HEK293 (cell line): ENCODE measurements around the gene DNAJC2.

ENCODE experiments used
- FEZF1 ChIP-seq: fragments of 450-650 bp; formaldehyde crosslinking; IDR thresholded peaks from 2 replicates; pipeline ENCODE4 v1.5.1; 2016; ENCODE audit warnings: missing biosample characterization, missing genetic modification characterization
- GFI1B ChIP-seq: fragments of 450-650 bp; formaldehyde crosslinking; IDR thresholded peaks from 2 replicates; pipeline ENCODE4 v1.5.1; 2016; ENCODE audit warnings: missing biosample characterization, missing genetic modification characterization
- GLI4 ChIP-seq: fragments of 450-650 bp; formaldehyde crosslinking; IDR thresholded peaks from 2 replicates; pipeline ENCODE4 v1.5.1; 2016; ENCODE audit warnings: missing biosample characterization, missing genetic modification characterization
- GLIS2 ChIP-seq: fragments of 450-650 bp; formaldehyde crosslinking; IDR thresholded peaks from 2 replicates; pipeline ENCODE4 v1.5.1; 2016; ENCODE audit warnings: missing biosample characterization, missing genetic modification characterization
- PRDM6 ChIP-seq: fragments of 450-650 bp; formaldehyde crosslinking; IDR thresholded peaks from 2 replicates; pipeline ENCODE4 v1.5.1; 2017; ENCODE audit warnings: missing biosample characterization, missing genetic modification characterization
- REPIN1 ChIP-seq: fragments of 450-650 bp; formaldehyde crosslinking; IDR thresholded peaks from 2 replicates; pipeline ENCODE4 v1.5.1; 2017; ENCODE audit warnings: missing biosample characterization, missing genetic modification characterization, low read depth
- SP7 ChIP-seq: fragments of 450-650 bp; formaldehyde crosslinking; IDR thresholded peaks from 2 replicates; pipeline ENCODE4 v1.5.1; 2016; ENCODE audit warnings: missing biosample characterization, missing genetic modification characterization
- TCF7L2 ChIP-seq: IDR thresholded peaks from 2 replicates; pipeline ENCODE4 v1.6.1; 2011; ENCODE audit warnings: low read depth, mild to moderate bottlenecking, inconsistent platforms, low read length, moderate library complexity, borderline replicate concordance
- YY2 ChIP-seq: fragments of 450-650 bp; formaldehyde crosslinking; IDR thresholded peaks from 2 replicates; pipeline ENCODE4 v1.5.1; 2016; ENCODE audit warnings: missing biosample characterization, missing genetic modification characterization
- ZBTB44 ChIP-seq: fragments of 450-650 bp; IDR thresholded peaks from 2 replicates; pipeline ENCODE4 v1.5.1; 2018; ENCODE audit warnings: missing biosample characterization, mild to moderate bottlenecking, missing genetic modification characterization
- ZFHX2 ChIP-seq: fragments of 450-650 bp; formaldehyde crosslinking; conservative IDR thresholded peaks from 2 replicates; pipeline ENCODE4 v1.5.1; 2016; ENCODE audit warnings: missing biosample characterization, missing genetic modification characterization
- ZNF114 ChIP-seq: fragments of 450-650 bp; formaldehyde crosslinking; IDR thresholded peaks from 2 replicates; pipeline ENCODE4 v1.5.0; 2017; ENCODE audit warnings: missing biosample characterization, missing genetic modification characterization
- ZNF148 ChIP-seq: fragments of 450-650 bp; formaldehyde crosslinking; IDR thresholded peaks from 2 replicates; pipeline ENCODE4 v1.5.0; 2017; ENCODE audit warnings: missing biosample characterization, missing genetic modification characterization, borderline replicate concordance
- ZNF155 ChIP-seq: fragments of 450-650 bp; formaldehyde crosslinking; IDR thresholded peaks from 2 replicates; pipeline ENCODE4 v1.5.1; 2016; ENCODE audit warnings: missing biosample characterization, missing genetic modification characterization
- ZNF211 ChIP-seq: fragments of 450-650 bp; formaldehyde crosslinking; IDR thresholded peaks from 2 replicates; pipeline ENCODE4 v1.5.1; 2016; ENCODE audit warnings: low read depth, missing biosample characterization, missing genetic modification characterization
- ZNF23 ChIP-seq: fragments of 450-650 bp; formaldehyde crosslinking; IDR thresholded peaks from 2 replicates; pipeline ENCODE4 v1.5.1; 2016; ENCODE audit warnings: missing biosample characterization, missing genetic modification characterization, borderline replicate concordance
- ZNF24 ChIP-seq: fragments of 450-650 bp; formaldehyde crosslinking; IDR thresholded peaks from 2 replicates; pipeline ENCODE4 v1.5.1; 2016; ENCODE audit warnings: missing biosample characterization, missing genetic modification characterization
- ZNF266 ChIP-seq: fragments of 450-650 bp; formaldehyde crosslinking; IDR thresholded peaks from 2 replicates; pipeline ENCODE4 v1.5.1; 2016; ENCODE audit warnings: missing biosample characterization, missing genetic modification characterization, low read depth
- ZNF362 ChIP-seq: fragments of 450-650 bp; formaldehyde crosslinking; IDR thresholded peaks from 2 replicates; pipeline ENCODE4 v1.5.1; 2016; ENCODE audit warnings: missing biosample characterization, missing genetic modification characterization
- ZNF404 ChIP-seq: fragments of 450-650 bp; formaldehyde crosslinking; IDR thresholded peaks from 2 replicates; pipeline ENCODE4 v1.5.1; 2017; ENCODE audit warnings: missing biosample characterization, missing genetic modification characterization
- ZNF426 ChIP-seq: fragments of 450-650 bp; formaldehyde crosslinking; IDR thresholded peaks from 2 replicates; pipeline ENCODE4 v1.5.1; 2017; ENCODE audit warnings: missing biosample characterization, missing genetic modification characterization, mild to moderate bottlenecking, inconsistent platforms, moderate library complexity
- ZNF433 ChIP-seq: fragments of 450-650 bp; formaldehyde crosslinking; IDR thresholded peaks from 2 replicates; pipeline ENCODE4 v1.5.1; 2016; ENCODE audit warnings: missing biosample characterization, missing genetic modification characterization, low read depth
- ZNF501 ChIP-seq: fragments of 450-650 bp; formaldehyde crosslinking; IDR thresholded peaks from 2 replicates; pipeline ENCODE4 v1.5.1; 2016; ENCODE audit warnings: missing biosample characterization, missing genetic modification characterization
- ZNF514 ChIP-seq: fragments of 450-650 bp; formaldehyde crosslinking; IDR thresholded peaks from 2 replicates; pipeline ENCODE4 v1.5.1; 2016; ENCODE audit warnings: missing biosample characterization, missing genetic modification characterization
- ZNF530 ChIP-seq: fragments of 450-650 bp; formaldehyde crosslinking; IDR thresholded peaks from 2 replicates; pipeline ENCODE4 v1.5.1; 2016; ENCODE audit warnings: low read depth, missing biosample characterization, missing genetic modification characterization
- ZNF544 ChIP-seq: fragments of 450-650 bp; formaldehyde crosslinking; IDR thresholded peaks from 2 replicates; pipeline ENCODE4 v1.5.0; 2017; ENCODE audit warnings: missing biosample characterization, missing genetic modification characterization
- ZNF555 ChIP-seq: fragments of 450-650 bp; formaldehyde crosslinking; conservative IDR thresholded peaks from 2 replicates; pipeline ENCODE4 v1.5.1; 2017; ENCODE audit warnings: missing biosample characterization, mild to moderate bottlenecking, missing genetic modification characterization, inconsistent platforms
- ZNF561 ChIP-seq: fragments of 450-650 bp; IDR thresholded peaks from 2 replicates; pipeline ENCODE4 v1.5.1; 2018; ENCODE audit warnings: missing biosample characterization, missing genetic modification characterization, borderline replicate concordance
- ZNF571 ChIP-seq: fragments of 450-650 bp; formaldehyde crosslinking; IDR thresholded peaks from 2 replicates; pipeline ENCODE4 v1.5.0; 2017; ENCODE audit warnings: missing biosample characterization, missing genetic modification characterization
- ZNF677 ChIP-seq: fragments of 450-650 bp; IDR thresholded peaks from 2 replicates; pipeline ENCODE4 v1.5.0; 2018; ENCODE audit warnings: missing biosample characterization, mild to moderate bottlenecking, missing genetic modification characterization, moderate library complexity
- ZNF692 ChIP-seq: fragments of 450-650 bp; formaldehyde crosslinking; IDR thresholded peaks from 2 replicates; pipeline ENCODE4 v1.5.1; 2016; ENCODE audit warnings: missing biosample characterization, missing genetic modification characterization
- ZNF747 ChIP-seq: fragments of 450-650 bp; formaldehyde crosslinking; IDR thresholded peaks from 2 replicates; pipeline ENCODE4 v1.5.1; 2016; ENCODE audit warnings: missing biosample characterization, missing genetic modification characterization

Gene DNAJC2

GRCh38 chr7:103344453-103345149 lies at the start of gene DNAJC2 (continued):
- peak; percentile 64; the same call in 1 of the 2 replicates for TF ChIP-seq ZBTB44 (tag by site-specific recombination)
- no peak for TF ChIP-seq ZNF530
- TF ChIP-seq PRDM6 (tag by site-specific recombination) = peak; percentile 20; the same call in 1 of the 2 replicates
- TF ChIP-seq ZNF514 = no peak
- peak; percentile 93 for TF ChIP-seq ZFHX2
- peak; percentile 77 for TF ChIP-seq GLIS2
- no peak for TF ChIP-seq ZNF677 (tag by site-specific recombination)
- no peak for TF ChIP-seq ZNF404 (tag by site-specific recombination)
- no peak for TF ChIP-seq ZNF155 (tag by site-specific recombination)
- TF ChIP-seq ZNF148 = no peak
- no peak for TF ChIP-seq ZNF571 (tag by site-specific recombination)
- no peak for TF ChIP-seq ZNF433
- TF ChIP-seq ZNF23 (tag by site-specific recombination) = no peak
- peak; percentile 77 for TF ChIP-seq SP7 (tag by site-specific recombination)
- no peak for TF ChIP-seq ZNF544 (tag by site-specific recombination)
- no peak for TF ChIP-seq TCF7L2
- TF ChIP-seq ZNF362 (tag by site-specific recombination) = no peak
- TF ChIP-seq ZNF747 = no peak
- TF ChIP-seq ZNF266 (tag by site-specific recombination) = no peak
- TF ChIP-seq ZNF114 = no peak
- TF ChIP-seq YY2 (tag by site-specific recombination) = peak; percentile 76
- TF ChIP-seq ZNF501 (tag by site-specific recombination) = peak; percentile 92
- TF ChIP-seq ZNF692 (tag by site-specific recombination) = peak; percentile 83
- peak; percentile 70; the same call in 1 of the 2 replicates for TF ChIP-seq ZNF24 (tag by site-specific recombination)
- 0 out of 2 replicates have a peak, but pooled peaks have one; percentile 16 for TF ChIP-seq FEZF1 (tag by site-specific recombination)
- TF ChIP-seq ZNF426 (tag by site-specific recombination) = no peak
- no peak for TF ChIP-seq ZNF211
- no peak for TF ChIP-seq ZNF555 (tag by site-specific recombination)
- TF ChIP-seq ZNF561 = peak; percentile 66
- no peak for TF ChIP-seq GFI1B (tag by site-specific recombination)
- TF ChIP-seq REPIN1 (tag by site-specific recombination) = 0 out of 2 replicates have a peak, but pooled peaks have one; percentile 42
- no peak for TF ChIP-seq GLI4 (tag by site-specific recombination)
